HepG2 (cell line): ENCODE measurements around the gene SHPK. TPM values are rescaled to one million over a fixed set of nuclear protein-coding genes. Genes with fewer than 3 reads are reported as not detected.

Experiments
- ARNTL ChIP-seq: sonication (generic); formaldehyde crosslinking; IDR thresholded peaks from 2 replicates; pipeline ENCODE4 v1.4.0; 2020; ENCODE audit warnings: mild to moderate bottlenecking, missing genetic modification reagents
- HNRNPK ChIP-seq: fragments of 200-400 bp; formaldehyde crosslinking; IDR thresholded peaks from 2 replicates; pipeline ENCODE4 v1.6.1; 2018; ENCODE audit warnings: low read length, low read depth, moderate library complexity, mild to moderate bottlenecking; ENCODE audit not compliant: poor library complexity, severe bottlenecking
- HNRNPLL ChIP-seq: fragments of 200-400 bp; formaldehyde crosslinking; IDR thresholded peaks from 2 replicates; pipeline ENCODE4 v1.6.1; 2017; ENCODE audit warnings: mild to moderate bottlenecking, low read depth, low read length; ENCODE audit not compliant: poor library complexity, severe bottlenecking
- KLF15 ChIP-seq: sonication (generic); formaldehyde crosslinking; IDR thresholded peaks from 2 replicates; pipeline ENCODE4 v1.8.1; 2023; ENCODE audit warnings: borderline replicate concordance, mild to moderate bottlenecking, inconsistent platforms, missing genetic modification reagents, mixed read lengths
- NFIC ChIP-seq: IDR thresholded peaks from 2 replicates; pipeline ENCODE4 v1.6.1; 2012; ENCODE audit warnings: mild to moderate bottlenecking, low read length, inconsistent platforms
- ONECUT2 ChIP-seq: sonication (generic); formaldehyde crosslinking; IDR thresholded peaks from 2 replicates; pipeline ENCODE4 v1.4.0; 2020; ENCODE audit warnings: missing genetic modification reagents
- PHB2 ChIP-seq: fragments of 450-650 bp; IDR thresholded peaks from 2 replicates; pipeline ENCODE4 v1.6.1; 2018; ENCODE audit not compliant: partially characterized antibody
- SKI ChIP-seq: fragments of 450-650 bp; IDR thresholded peaks from one replicate; pipeline ENCODE4 v1.6.1; 2018; ENCODE audit warnings: mild to moderate bottlenecking; ENCODE audit not compliant: partially characterized antibody
- ZBTB38 ChIP-seq: sonication (generic); formaldehyde crosslinking; IDR thresholded peaks from 2 replicates; pipeline ENCODE4 v1.5.1; 2020; ENCODE audit warnings: mild to moderate bottlenecking, missing genetic modification reagents
- ZMAT3 ChIP-seq: sonication (generic); formaldehyde crosslinking; conservative IDR thresholded peaks from 2 replicates; pipeline ENCODE4 v1.7.0; 2021; ENCODE audit warnings: missing genetic modification reagents
- ZNF138 ChIP-seq: sonication (generic); formaldehyde crosslinking; IDR thresholded peaks from 2 replicates; pipeline ENCODE4 v1.5.0; 2020; ENCODE audit warnings: mild to moderate bottlenecking, low read depth, missing genetic modification reagents
- ZNF549 ChIP-seq: sonication (generic); formaldehyde crosslinking; IDR thresholded peaks from 2 replicates; pipeline ENCODE4 v1.5.0; 2020; ENCODE audit warnings: missing genetic modification reagents
- ZNF567 ChIP-seq: sonication (generic); formaldehyde crosslinking; IDR thresholded peaks from 2 replicates; pipeline ENCODE4 v1.8.1; 2023; ENCODE audit warnings: mild to moderate bottlenecking, missing genetic modification reagents, borderline replicate concordance
- ZNF7 ChIP-seq: IDR thresholded peaks from 2 replicates; pipeline ENCODE4 v1.6.1; 2016; ENCODE audit warnings: missing biosample characterization, missing genetic modification reagents
- ZNF841 ChIP-seq: sonication (generic); formaldehyde crosslinking; IDR thresholded peaks from 2 replicates; pipeline ENCODE4 v1.8.1; 2023; ENCODE audit warnings: missing genetic modification reagents, borderline replicate concordance
- polyA plus RNA-seq, 8 experiments: library from polyadenylated mRNA; depleted of rRNA in 3 of 8; stranded (reverse) in 7 of 8; unstranded in 1 of 8; fragments of >200 nt; fragmentation: Illumina TruSeq in 4 of 8; extraction: Trizol in 4 of 8; gene quantifications; 2 replicates each; pipeline versions ENCODE4 v1.2.1 to v1.2.3, GENCODE V29; 2011 to 2016; ENCODE audit warnings: low read depth in 4 of 8, missing spikeins in 1 of 8, mixed read lengths in 1 of 8; ENCODE audit not compliant: insufficient read depth in 1 of 8
- total RNA-seq, 5 experiments: library from RNA; depleted of rRNA; stranded (reverse); fragments of >200 nt; fragmentation: Illumina TruSeq; extraction: Trizol; gene quantifications; 2 replicates each; pipeline ENCODE4 v1.2.3, GENCODE V29; 2016; ENCODE audit warnings: low read depth in 1 of 5
- TF ChIP-seq, protein P1 (sequence below): sonication (generic); formaldehyde crosslinking; IDR thresholded peaks from 2 replicates; pipeline ENCODE4 v1.4.0; 2020; ENCODE audit warnings: missing genetic modification reagents, borderline replicate concordance
- TF ChIP-seq, protein P2 (sequence below): sonication (generic); formaldehyde crosslinking; IDR thresholded peaks from 2 replicates; pipeline ENCODE4 v1.8.0; 2022; ENCODE audit warnings: mild to moderate bottlenecking, missing genetic modification reagents, borderline replicate concordance
- TF ChIP-seq, protein P3 (sequence below): sonication (generic); formaldehyde crosslinking; IDR thresholded peaks from 2 replicates; pipeline ENCODE4 v1.5.1; 2020; ENCODE audit warnings: missing genetic modification reagents, mild to moderate bottlenecking, borderline replicate concordance
- TF ChIP-seq, protein P4 (sequence below): sonication (generic); formaldehyde crosslinking; IDR thresholded peaks from 2 replicates; pipeline ENCODE4 v1.4.0; 2020; ENCODE audit warnings: mild to moderate bottlenecking, missing genetic modification reagents
- TF ChIP-seq, protein P5 (sequence below): sonication (generic); formaldehyde crosslinking; IDR thresholded peaks from 2 replicates; pipeline ENCODE4 v1.5.1; 2020; ENCODE audit warnings: mild to moderate bottlenecking, missing genetic modification reagents, moderate library complexity

SHPK gene
- total and polyA plus RNA-seq, 2 of the 13 experiments (the other 11 are each of a cell fraction or from before 2014, with no cell fraction given), result 16.2 to 30.9 TPM

DNA sequence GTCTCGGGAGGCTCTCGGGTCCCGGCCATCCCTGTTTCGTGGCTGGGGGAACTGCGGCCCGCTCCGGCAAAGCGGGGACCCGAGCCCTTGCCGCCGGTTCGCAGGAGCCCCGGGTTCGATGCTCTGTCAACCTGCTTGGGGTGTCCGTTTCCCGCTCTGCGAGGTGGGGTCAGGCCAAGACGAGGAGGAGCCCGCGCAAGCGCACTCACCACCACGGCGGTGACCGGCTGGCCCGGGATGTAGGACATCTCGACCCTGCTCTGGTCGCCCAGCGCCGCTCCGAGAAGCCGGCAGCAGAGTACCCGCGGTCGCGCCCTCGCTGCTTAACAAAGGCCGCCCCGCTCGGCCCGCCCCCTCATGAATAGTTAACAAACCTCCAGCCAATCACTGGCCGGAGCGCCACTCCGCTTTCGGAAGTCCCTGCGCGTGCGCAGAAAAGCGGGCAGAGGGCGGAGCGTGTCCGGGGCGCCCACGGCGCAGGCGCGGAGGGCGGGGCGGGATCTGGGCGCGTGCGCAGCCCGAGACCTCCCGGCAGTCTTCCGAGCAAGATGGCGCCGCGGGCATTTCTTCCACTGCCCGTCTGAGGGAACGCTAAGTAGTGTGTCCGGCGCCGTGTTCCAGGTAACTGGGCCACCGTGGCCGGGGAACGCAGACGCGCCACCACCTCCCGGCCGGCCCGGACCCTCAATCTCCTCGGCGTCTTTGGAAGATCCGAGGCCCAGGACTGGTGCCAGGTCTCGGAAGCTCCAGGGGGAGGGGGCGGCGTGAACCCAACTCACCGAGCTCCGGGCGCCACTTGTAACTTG lies 32.4 kb upstream of the SHPK start, which contains the start of the genes EMC6 and TAX1BP3 (continued):
- TF ChIP-seq ZNF549 (CRISPR knock-in tag) (no peak), ZNF7 (no peak), ZNF841 (no peak), ONECUT2 (CRISPR knock-in tag) (no peak), HNRNPK (peak; percentile 51), PHB2 (no peak), KLF15 (CRISPR knock-in tag) (0 out of 2 replicates have a peak, but pooled peaks have one; percentile 81), ZNF138 (CRISPR knock-in tag) (peak; percentile 84; the same call in 1 of the 2 replicates), ZBTB38 (CRISPR knock-in tag) (peak; percentile 45; the same call in 1 of the 2 replicates), ZMAT3 (no peak), ZNF567 (CRISPR knock-in tag) (no peak), NFIC (no peak), HNRNPLL (no peak), ARNTL (CRISPR knock-in tag) (no peak), SKI (no peak)
- TF ChIP-seq, protein P1, sequence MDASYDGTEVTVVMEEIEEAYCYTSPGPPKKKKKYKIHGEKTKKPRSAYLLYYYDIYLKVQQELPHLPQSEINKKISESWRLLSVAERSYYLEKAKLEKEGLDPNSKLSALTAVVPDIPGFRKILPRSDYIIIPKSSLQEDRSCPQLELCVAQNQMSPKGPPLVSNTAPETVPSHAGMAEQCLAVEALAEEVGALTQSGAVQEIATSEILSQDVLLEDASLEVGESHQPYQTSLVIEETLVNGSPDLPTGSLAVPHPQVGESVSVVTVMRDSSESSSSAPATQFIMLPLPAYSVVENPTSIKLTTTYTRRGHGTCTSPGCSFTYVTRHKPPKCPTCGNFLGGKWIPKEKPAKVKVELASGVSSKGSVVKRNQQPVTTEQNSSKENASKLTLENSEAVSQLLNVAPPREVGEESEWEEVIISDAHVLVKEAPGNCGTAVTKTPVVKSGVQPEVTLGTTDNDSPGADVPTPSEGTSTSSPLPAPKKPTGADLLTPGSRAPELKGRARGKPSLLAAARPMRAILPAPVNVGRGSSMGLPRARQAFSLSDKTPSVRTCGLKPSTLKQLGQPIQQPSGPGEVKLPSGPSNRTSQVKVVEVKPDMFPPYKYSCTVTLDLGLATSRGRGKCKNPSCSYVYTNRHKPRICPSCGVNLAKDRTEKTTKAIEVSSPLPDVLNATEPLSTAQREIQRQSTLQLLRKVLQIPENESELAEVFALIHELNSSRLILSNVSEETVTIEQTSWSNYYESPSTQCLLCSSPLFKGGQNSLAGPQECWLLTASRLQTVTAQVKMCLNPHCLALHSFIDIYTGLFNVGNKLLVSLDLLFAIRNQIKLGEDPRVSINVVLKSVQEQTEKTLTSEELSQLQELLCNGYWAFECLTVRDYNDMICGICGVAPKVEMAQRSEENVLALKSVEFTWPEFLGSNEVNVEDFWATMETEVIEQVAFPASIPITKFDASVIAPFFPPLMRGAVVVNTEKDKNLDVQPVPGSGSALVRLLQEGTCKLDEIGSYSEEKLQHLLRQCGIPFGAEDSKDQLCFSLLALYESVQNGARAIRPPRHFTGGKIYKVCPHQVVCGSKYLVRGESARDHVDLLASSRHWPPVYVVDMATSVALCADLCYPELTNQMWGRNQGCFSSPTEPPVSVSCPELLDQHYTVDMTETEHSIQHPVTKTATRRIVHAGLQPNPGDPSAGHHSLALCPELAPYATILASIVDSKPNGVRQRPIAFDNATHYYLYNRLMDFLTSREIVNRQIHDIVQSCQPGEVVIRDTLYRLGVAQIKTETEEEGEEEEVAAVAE (CRISPR knock-in tag), result peak; percentile 15; the same call in 1 of the 2 replicates
- TF ChIP-seq, protein P2, sequence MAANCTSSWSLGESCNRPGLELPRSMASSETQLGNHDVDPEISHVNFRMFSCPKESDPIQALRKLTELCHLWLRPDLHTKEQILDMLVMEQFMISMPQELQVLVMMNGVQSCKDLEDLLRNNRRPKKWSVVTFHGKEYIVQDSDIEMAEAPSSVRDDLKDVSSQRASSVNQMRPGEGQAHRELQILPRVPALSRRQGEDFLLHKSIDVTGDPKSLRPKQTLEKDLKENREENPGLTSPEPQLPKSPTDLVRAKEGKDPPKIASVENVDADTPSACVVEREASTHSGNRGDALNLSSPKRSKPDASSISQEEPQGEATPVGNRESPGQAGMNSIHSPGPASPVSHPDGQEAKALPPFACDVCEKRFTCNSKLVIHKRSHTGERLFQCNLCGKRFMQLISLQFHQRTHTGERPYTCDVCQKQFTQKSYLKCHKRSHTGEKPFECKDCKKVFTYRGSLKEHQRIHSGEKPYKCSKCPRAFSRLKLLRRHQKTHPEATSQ, result peak; percentile 21; the same call in 1 of the 2 replicates
- TF ChIP-seq, protein P3, sequence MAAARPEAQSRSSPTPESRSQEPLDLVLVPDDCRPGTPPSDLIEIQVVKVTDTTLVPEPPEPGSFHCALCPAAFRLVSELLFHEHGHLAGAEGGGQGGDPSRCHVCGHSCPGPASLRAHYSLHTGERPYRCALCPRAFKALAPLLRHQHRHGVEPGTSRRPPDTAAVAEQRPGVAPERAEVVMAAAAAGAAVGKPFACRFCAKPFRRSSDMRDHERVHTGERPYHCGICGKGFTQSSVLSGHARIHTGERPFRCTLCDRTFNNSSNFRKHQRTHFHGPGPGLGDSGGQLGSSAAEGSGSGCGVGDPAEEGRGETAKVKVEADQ (CRISPR knock-in tag), result peak; percentile 71; the same call in 1 of the 2 replicates
- TF ChIP-seq, protein P4, sequence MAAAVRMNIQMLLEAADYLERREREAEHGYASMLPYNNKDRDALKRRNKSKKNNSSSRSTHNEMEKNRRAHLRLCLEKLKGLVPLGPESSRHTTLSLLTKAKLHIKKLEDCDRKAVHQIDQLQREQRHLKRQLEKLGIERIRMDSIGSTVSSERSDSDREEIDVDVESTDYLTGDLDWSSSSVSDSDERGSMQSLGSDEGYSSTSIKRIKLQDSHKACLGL, result peak; percentile 26
- TF ChIP-seq, protein P5, sequence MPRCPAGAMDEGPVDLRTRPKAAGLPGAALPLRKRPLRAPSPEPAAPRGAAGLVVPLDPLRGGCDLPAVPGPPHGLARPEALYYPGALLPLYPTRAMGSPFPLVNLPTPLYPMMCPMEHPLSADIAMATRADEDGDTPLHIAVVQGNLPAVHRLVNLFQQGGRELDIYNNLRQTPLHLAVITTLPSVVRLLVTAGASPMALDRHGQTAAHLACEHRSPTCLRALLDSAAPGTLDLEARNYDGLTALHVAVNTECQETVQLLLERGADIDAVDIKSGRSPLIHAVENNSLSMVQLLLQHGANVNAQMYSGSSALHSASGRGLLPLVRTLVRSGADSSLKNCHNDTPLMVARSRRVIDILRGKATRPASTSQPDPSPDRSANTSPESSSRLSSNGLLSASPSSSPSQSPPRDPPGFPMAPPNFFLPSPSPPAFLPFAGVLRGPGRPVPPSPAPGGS (CRISPR knock-in tag), result no peak
